Mesothelial cell of epicardium (in vitro differentiated cells): ENCODE data around the gene KHSRP. TPM values are rescaled to one million over a fixed set of nuclear protein-coding genes. Genes with fewer than 3 reads are reported as not detected.

Source experiments
- DNase-seq, 2 experiments: peaks; one replicate each; pipeline ENCODE4 v3.0.0; 2021; ENCODE audit warnings: low spot score in 2 of 2; ENCODE audit not compliant: unreplicated experiment in 2 of 2
- H3K27ac Mint-ChIP-seq: 2 replicates; pipeline ENCODE4 v1.8.0; 2021; ENCODE audit warnings: mixed read lengths
- H3K27me3 Mint-ChIP-seq: 2 replicates; pipeline ENCODE4 v1.8.0; 2021; ENCODE audit warnings: low read depth, mixed read lengths
- H3K36me3 Mint-ChIP-seq: 2 replicates; pipeline ENCODE4 v1.8.0; 2021; ENCODE audit warnings: mixed read lengths
- H3K4me1 Mint-ChIP-seq: 2 replicates; pipeline ENCODE4 v1.8.0; 2021; ENCODE audit warnings: mixed read lengths
- H3K4me3 Mint-ChIP-seq: 2 replicates; pipeline ENCODE4 v1.8.0; 2021; ENCODE audit warnings: mild to moderate bottlenecking, moderate library complexity, mixed read lengths
- H3K9me3 Mint-ChIP-seq: 2 replicates; pipeline ENCODE4 v1.8.0; 2021; ENCODE audit warnings: mixed read lengths
- CTCF ChIP-seq: fragments of 200-600 bp; sonication (generic); IDR thresholded peaks from one replicate; pipeline ENCODE4 v1.5.0; 2021; ENCODE audit warnings: antibody characterized with exemption; ENCODE audit not compliant: unreplicated experiment
- total RNA-seq: library from RNA; stranded (reverse); gene quantifications from 3 replicates; pipeline ENCODE4 v1.2.1, GENCODE V29; 2021

Gene KHSRP
- total RNA-seq, 1 donor from 2014 or later = 380 TPM

GRCh38 chr19:6452899-6453298 lies 28.3 kb upstream of the KHSRP start:
- Mint-ChIP-seq H3K27ac (no peak overlapping the region), H3K36me3 (peaks cover 58% of the 10 kb centered on the region), H3K4me3 (no peak overlapping the region), H3K4me1 (peaks cover under 1% of the 10 kb centered on the region), H3K9me3 (peaks cover 17% of the 10 kb centered on the region), H3K27me3 (no peaks in the 10 kb centered on the region)
- no peak for TF ChIP-seq CTCF
- DNase-seq = no peak

- DNase-seq = no peak
- no peak overlapping the region for H3K27ac Mint-ChIP-seq
Measured at GRCh38 chr19:6452223-6452614, 27.6 kb upstream of the KHSRP start.

GRCh38 chr19:6451583-6452222 lies 27.1 kb upstream of the KHSRP start:
- Mint-ChIP-seq H3K27me3 (no peaks in the 10 kb centered on the region), H3K4me3 (no peak overlapping the region), H3K9me3 (peaks cover 17% of the 10 kb centered on the region), H3K27ac (no peak overlapping the region), H3K4me1 (no peaks in the 10 kb centered on the region), H3K36me3 (peaks cover 61% of the 10 kb centered on the region)
- no peak for TF ChIP-seq CTCF
- no peak for DNase-seq

More at GRCh38 chr19:6452223-6452614, 27.6 kb upstream of the KHSRP start:
- no peaks in the 10 kb centered on the region for H3K4me1 Mint-ChIP-seq
- no peak for TF ChIP-seq CTCF
- H3K27me3 Mint-ChIP-seq = no peaks in the 10 kb centered on the region
- H3K36me3 Mint-ChIP-seq = peaks cover 58% of the 10 kb centered on the region
- H3K9me3 Mint-ChIP-seq = peaks cover 17% of the 10 kb centered on the region
- no peak overlapping the region for H3K4me3 Mint-ChIP-seq

GRCh38 chr19:6450166-6450565 lies 25.6 kb upstream of the KHSRP start:
- Mint-ChIP-seq H3K4me3 (no peak overlapping the region), H3K9me3 (peaks cover 21% of the 10 kb centered on the region), H3K4me1 (no peaks in the 10 kb centered on the region), H3K27ac (no peak overlapping the region), H3K36me3 (peaks cover 62% of the 10 kb centered on the region), H3K27me3 (no peaks in the 10 kb centered on the region)
- no peak for TF ChIP-seq CTCF
- DNase-seq = no peak

- Mint-ChIP-seq H3K4me1 (no peaks in the 10 kb centered on the region), H3K36me3 (peaks cover 47% of the 10 kb centered on the region)
Measured at GRCh38 chr19:6448045-6448444, 23.4 kb upstream of the KHSRP start.

More at GRCh38 chr19:6448045-6448444, 23.4 kb upstream of the KHSRP start:
- no peak for TF ChIP-seq CTCF
- peaks cover 12% of the 10 kb centered on the region for H3K9me3 Mint-ChIP-seq
- H3K27ac Mint-ChIP-seq = no peak overlapping the region
- H3K4me3 Mint-ChIP-seq = no peak overlapping the region
- no peak for DNase-seq
- no peaks in the 10 kb centered on the region for H3K27me3 Mint-ChIP-seq
